Endothelial cell of umbilical vein (primary cell): ENCODE data around the gene KIAA0408. TPM values are rescaled to one million over a fixed set of nuclear protein-coding genes. Genes with fewer than 3 reads are reported as not detected.
A peak's percentile ranks its signal among the peaks of the same experiment; 100 is the strongest.

ENCODE experiments used
- BruUV-seq: library from RNA; stranded (reverse); fragments of 400-500 nt; replicated peaks from 2 replicates; lab custom pipeline; 2021; lab: Mats Ljungman, UMichigan
- CTCF ChIA-PET: fragments of 300-600, 350-600 bp; sonication (Branson Sonifier 250); formaldehyde crosslinking; loops from one replicate; lab custom pipeline; 2021; ENCODE audit warnings: antibody characterized with exemption, inconsistent platforms; lab: Charles Lee
- POLR2A ChIA-PET: fragments of 300-600, 350-600 bp; sonication (Branson Sonifier 250); formaldehyde crosslinking; loops from one replicate; lab custom pipeline; 2021; ENCODE audit warnings: antibody characterized with exemption, inconsistent platforms; lab: Charles Lee
- DNase-seq: peaks from one replicate; pipeline ENCODE4 v3.0.0-alpha.2; 2011; ENCODE audit warnings: low read depth, low spot score
- FAIRE-seq: peaks from 2 replicates; lab custom pipeline; 2011; peaks lifted over from hg19 to GRCh38; lab: Jason Lieb, UNC
- H2AFZ ChIP-seq: 2 replicates; pipeline ENCODE4 v1.6.0; 2012; ENCODE audit warnings: low read depth, low read length, control low read depth, inconsistent platforms
- H3K27ac ChIP-seq: 2 replicates; pipeline ENCODE4 v1.5.1; 2011; ENCODE audit warnings: low read depth, mild to moderate bottlenecking, control low read depth, low read length, moderate library complexity; ENCODE audit not compliant: insufficient read depth
- H3K27me3 ChIP-seq, 2 experiments: 2 replicates each; pipeline versions ENCODE4 v1.6.0 to v1.6.1; 2011; ENCODE audit warnings: low read length in 2 of 2, mixed read lengths in 1 of 2; ENCODE audit not compliant: control insufficient read depth in 2 of 2, insufficient read depth in 2 of 2
- H3K36me3 ChIP-seq, 2 experiments: 2 replicates in 1 of 2; 3 replicates in 1 of 2; pipeline ENCODE4 v1.5.1; 2011; ENCODE audit warnings: low read length in 2 of 2, mild to moderate bottlenecking in 1 of 2, moderate library complexity in 1 of 2; ENCODE audit not compliant: control insufficient read depth in 2 of 2, insufficient read depth in 2 of 2; ENCODE audit errors: extremely low read depth in 1 of 2
- H3K4me1 ChIP-seq: 3 replicates; pipeline ENCODE4 v1.5.1; 2011; ENCODE audit warnings: mild to moderate bottlenecking, low read length; ENCODE audit not compliant: control insufficient read depth, insufficient read depth; ENCODE audit errors: extremely low read depth
- H3K4me2 ChIP-seq: 2 replicates; pipeline ENCODE4 v1.6.1; 2011; ENCODE audit warnings: low read length, control low read depth, mixed read lengths; ENCODE audit not compliant: insufficient read depth
- H3K4me3 ChIP-seq, 3 experiments: fragments of 200-600 bp in 1 of 3; sonication (generic), shearing (Covaris generic) in 1 of 3; replicated peaks in 1 of 3; 2 replicates each; pipeline ENCODE4 v1.5.1; 2011 to 2016; ENCODE audit warnings: control low read depth in 3 of 3, low read length in 3 of 3, mild to moderate bottlenecking in 2 of 3, inconsistent platforms in 1 of 3, low read depth in 1 of 3, moderate library complexity in 1 of 3; ENCODE audit not compliant: insufficient read depth in 1 of 3
- H3K79me2 ChIP-seq: 2 replicates; pipeline ENCODE4 v1.6.0; 2012; ENCODE audit warnings: low read length, inconsistent platforms; ENCODE audit not compliant: control insufficient read depth, insufficient read depth
- H3K9ac ChIP-seq: replicated peaks from 2 replicates; pipeline ENCODE3; 2011; ENCODE audit warnings: low read length, control low read depth; ENCODE audit not compliant: insufficient read depth; ENCODE audit errors: extremely low read depth
- H3K9me1 ChIP-seq: replicated peaks from 3 replicates; pipeline ENCODE4 v1.6.0; 2011; ENCODE audit warnings: mild to moderate bottlenecking, low read length; ENCODE audit not compliant: control insufficient read depth, insufficient read depth; ENCODE audit errors: extremely low read depth
- H3K9me3 ChIP-seq: replicated peaks from 2 replicates; pipeline ENCODE4 v1.5.1; 2012; ENCODE audit warnings: low read length, inconsistent platforms; ENCODE audit not compliant: control insufficient read depth, insufficient read depth
- H4K20me1 ChIP-seq: replicated peaks from 2 replicates; pipeline ENCODE3; 2011; ENCODE audit warnings: mild to moderate bottlenecking, low read length; ENCODE audit not compliant: control insufficient read depth, insufficient read depth; ENCODE audit errors: extremely low read depth
- EZH2 ChIP-seq: IDR thresholded peaks from 2 replicates; pipeline ENCODE4 v1.6.1; 2012; ENCODE audit warnings: borderline replicate concordance, low read depth, mild to moderate bottlenecking, moderate library complexity, low read length, inconsistent platforms; ENCODE audit not compliant: severe bottlenecking
- FOS ChIP-seq: IDR thresholded peaks from 2 replicates; pipeline ENCODE4 v1.6.1; 2011; ENCODE audit warnings: mild to moderate bottlenecking, low read length, moderate library complexity, borderline replicate concordance; ENCODE audit not compliant: insufficient read depth
- GATA2 ChIP-seq: IDR thresholded peaks from 2 replicates; pipeline ENCODE4 v1.7.0; 2011; ENCODE audit warnings: low read depth, mild to moderate bottlenecking, moderate library complexity, mixed read lengths, low read length; ENCODE audit not compliant: insufficient read length, insufficient read depth
- JUN ChIP-seq: IDR thresholded peaks from 2 replicates; pipeline ENCODE4 v1.6.1; 2011; ENCODE audit warnings: borderline replicate concordance, low read depth; ENCODE audit not compliant: insufficient read length, insufficient read depth
- MYC ChIP-seq: IDR thresholded peaks from one replicate; pipeline ENCODE4 v1.6.1; 2011; ENCODE audit warnings: mild to moderate bottlenecking, low read depth, low read length
- POLR2A ChIP-seq: IDR thresholded peaks from 2 replicates; pipeline ENCODE4 v1.6.1; 2012; ENCODE audit warnings: low read depth, mild to moderate bottlenecking, control low read depth, low read length
- POLR2AphosphoS5 ChIP-seq: IDR thresholded peaks from 2 replicates; pipeline ENCODE4 v1.6.1; 2012; ENCODE audit warnings: low read depth, mild to moderate bottlenecking, control low read depth, low read length, moderate library complexity; ENCODE audit not compliant: insufficient read depth
- dilution Hi-C: fragments of 300-500 bp; cut with MboI; formaldehyde crosslinking; loops from one replicate; pipeline ENCODE4 v1.15.0; 2019; ENCODE audit warnings: low sequenced_read_pairs; ENCODE audit not compliant: extremely low pct_ligation_motif_present
- intact Hi-C: fragments of 100-400 bp; cut with micrococcal nuclease; formaldehyde crosslinking; loops from one replicate; pipeline ENCODE4 v1.10.0; 2022
- polyA plus RNA-seq, 4 experiments: library from polyadenylated mRNA; depleted of rRNA in 3 of 4; stranded (reverse) in 3 of 4; unstranded in 1 of 4; fragments of >200 nt; gene quantifications; 2 replicates each; pipeline versions ENCODE4 v1.2.1 to v1.2.3, GENCODE V29; 2011 to 2012; ENCODE audit warnings: missing spikeins in 1 of 4
- total RNA-seq: library from RNA; stranded (reverse); gene quantifications from 2 replicates; pipeline ENCODE4 v1.2.3, GENCODE V29; 2021
- TF ChIP-seq, protein P1 (sequence below): IDR thresholded peaks from 2 replicates; pipeline ENCODE4 v1.6.1; 2011; ENCODE audit not compliant: insufficient read depth, insufficient read length
- TF ChIP-seq, protein P2 (sequence below), 2 donors: IDR thresholded peaks; 1 replicate in 1 of 2; 2 replicates in 1 of 2; pipeline ENCODE4 v1.5.1; 2011; ENCODE audit warnings: low read length in 2 of 2, mild to moderate bottlenecking in 2 of 2, moderate library complexity in 2 of 2, control low read depth in 1 of 2, inconsistent platforms in 1 of 2, low read depth in 1 of 2; ENCODE audit not compliant: insufficient read depth in 1 of 2; ENCODE audit errors: extremely low read depth in 1 of 2

The KIAA0408 gene
- total and polyA plus RNA-seq, 2 donors (not counting 3 experiments of a cell fraction or from before 2014, with no cell fraction given), result not detected

GRCh38 chr6:127481111-127481510 lies 21.9 kb upstream of the KIAA0408 start:
- H4K20me1 ChIP-seq, result no peaks in the 10 kb centered on the region
- no peak overlapping the region for H2AFZ ChIP-seq
- H3K79me2 ChIP-seq, result no peaks in the 10 kb centered on the region
- no TSS peak for BruUV-seq
- TF ChIP-seq EZH2, result no peak
- no peak for TF ChIP-seq POLR2AphosphoS5
- TF ChIP-seq, protein P1, sequence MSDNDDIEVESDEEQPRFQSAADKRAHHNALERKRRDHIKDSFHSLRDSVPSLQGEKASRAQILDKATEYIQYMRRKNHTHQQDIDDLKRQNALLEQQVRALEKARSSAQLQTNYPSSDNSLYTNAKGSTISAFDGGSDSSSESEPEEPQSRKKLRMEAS, result no peak
- no peak for TF ChIP-seq MYC
- no peak for TF ChIP-seq JUN
- no peak for TF ChIP-seq GATA2
- no peak for TF ChIP-seq FOS
- TF ChIP-seq, protein P2, sequence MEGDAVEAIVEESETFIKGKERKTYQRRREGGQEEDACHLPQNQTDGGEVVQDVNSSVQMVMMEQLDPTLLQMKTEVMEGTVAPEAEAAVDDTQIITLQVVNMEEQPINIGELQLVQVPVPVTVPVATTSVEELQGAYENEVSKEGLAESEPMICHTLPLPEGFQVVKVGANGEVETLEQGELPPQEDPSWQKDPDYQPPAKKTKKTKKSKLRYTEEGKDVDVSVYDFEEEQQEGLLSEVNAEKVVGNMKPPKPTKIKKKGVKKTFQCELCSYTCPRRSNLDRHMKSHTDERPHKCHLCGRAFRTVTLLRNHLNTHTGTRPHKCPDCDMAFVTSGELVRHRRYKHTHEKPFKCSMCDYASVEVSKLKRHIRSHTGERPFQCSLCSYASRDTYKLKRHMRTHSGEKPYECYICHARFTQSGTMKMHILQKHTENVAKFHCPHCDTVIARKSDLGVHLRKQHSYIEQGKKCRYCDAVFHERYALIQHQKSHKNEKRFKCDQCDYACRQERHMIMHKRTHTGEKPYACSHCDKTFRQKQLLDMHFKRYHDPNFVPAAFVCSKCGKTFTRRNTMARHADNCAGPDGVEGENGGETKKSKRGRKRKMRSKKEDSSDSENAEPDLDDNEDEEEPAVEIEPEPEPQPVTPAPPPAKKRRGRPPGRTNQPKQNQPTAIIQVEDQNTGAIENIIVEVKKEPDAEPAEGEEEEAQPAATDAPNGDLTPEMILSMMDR (IDR thresholded peaks at IDR 0.05; ENCODE audit: extremely low read depth in 1 of 2, insufficient read depth in 1 of 2, low read depth in 1 of 2, low read length in 2 of 2), result no peak
- TF ChIP-seq POLR2A, result no peak
- H3K4me3 ChIP-seq, result no peak overlapping the region
- no peak for DNase-seq
- peaks cover 4% of the 10 kb centered on the region for H3K4me1 ChIP-seq
- H3K27me3 ChIP-seq, result peaks cover 2 to 14% of the 10 kb centered on the region in 2 experiments
- no peak overlapping the region for H3K9ac ChIP-seq
- POLR2A ChIA-PET, result no interaction called here
- CTCF ChIA-PET, result interaction anchor here (2.3 to 2.5 kb wide), 3 partner anchors 15 to 58 kb away, joined by 7 to 15 read pairs (median 11); no protein-coding TSS in a partner anchor
- dilution Hi-C loops, result no loop called here
- H3K4me2 ChIP-seq, result no peak overlapping the region
- no peaks in the 10 kb centered on the region for H3K9me3 ChIP-seq
- FAIRE-seq, result peak; percentile 12
- H3K27ac ChIP-seq, result no peak overlapping the region
- intact Hi-C loops, result no loop called here
- no peaks in the 10 kb centered on the region for H3K36me3 ChIP-seq
- no peaks in the 10 kb centered on the region for H3K9me1 ChIP-seq
